Measurements from ENCODE around the gene PAX5.

PAX5 gene

DNA sequence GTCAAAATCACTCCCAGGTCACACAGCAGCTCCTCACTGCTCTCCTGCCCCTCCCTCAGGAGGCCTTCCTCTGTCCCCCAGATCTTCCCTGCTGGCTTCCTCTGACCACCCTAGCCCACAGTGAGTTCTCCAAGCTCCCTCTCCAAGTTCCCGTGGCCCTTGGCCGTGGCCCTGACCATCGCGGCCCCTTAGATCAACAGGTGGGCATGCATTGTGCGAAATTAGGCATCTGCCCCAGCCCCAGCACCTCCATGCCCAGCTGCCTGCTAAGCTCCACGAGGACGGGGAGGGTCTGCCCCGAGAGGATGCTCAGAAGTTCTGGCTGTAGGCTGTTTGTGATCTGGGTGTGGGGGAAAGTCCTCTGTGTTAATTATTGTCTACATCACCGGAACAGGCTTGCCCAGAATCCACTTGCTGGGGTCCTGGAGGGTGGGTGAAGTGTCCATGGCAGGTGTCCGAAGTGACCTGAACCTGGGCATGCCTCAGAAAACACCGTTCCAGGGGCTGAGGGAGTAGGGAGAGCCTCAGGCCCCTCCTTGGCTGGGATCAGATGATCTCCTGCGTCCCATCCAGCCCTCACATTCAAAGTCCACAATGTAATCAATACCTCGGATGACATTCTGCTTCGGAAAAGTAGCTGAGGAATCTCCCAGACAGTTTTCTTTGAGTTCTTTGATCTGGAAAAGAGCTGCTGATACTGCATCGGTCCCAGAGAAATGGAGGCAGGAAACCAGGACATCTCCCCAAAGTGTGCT, 194.8 kb downstream of the PAX5 start:
- DNase-seq (ENCODE audit: low read depth in 4 of 4, low spot score in 1 of 4) = no peak

GRCh38 chr9:36837431-36838405, 196.3 kb downstream of the PAX5 start:
- no peak for DNase-seq (ENCODE audit: low read depth in 4 of 4, low spot score in 1 of 4)

- no peak for DNase-seq (ENCODE audit: low read depth in 4 of 4, low spot score in 1 of 4)
Observed at GRCh38 chr9:36836486-36836885, 197.6 kb downstream of the PAX5 start.

- DNase-seq (ENCODE audit: low read depth in 4 of 4, low spot score in 1 of 4) = no peak
Observed at GRCh38 chr9:36835271-36835996, 198.6 kb downstream of the PAX5 start.

- DNase-seq (ENCODE audit: low read depth in 4 of 4, low spot score in 1 of 4) = no peak
Observed at GRCh38 chr9:36834736-36835135, 199.3 kb downstream of the PAX5 start.

DNA sequence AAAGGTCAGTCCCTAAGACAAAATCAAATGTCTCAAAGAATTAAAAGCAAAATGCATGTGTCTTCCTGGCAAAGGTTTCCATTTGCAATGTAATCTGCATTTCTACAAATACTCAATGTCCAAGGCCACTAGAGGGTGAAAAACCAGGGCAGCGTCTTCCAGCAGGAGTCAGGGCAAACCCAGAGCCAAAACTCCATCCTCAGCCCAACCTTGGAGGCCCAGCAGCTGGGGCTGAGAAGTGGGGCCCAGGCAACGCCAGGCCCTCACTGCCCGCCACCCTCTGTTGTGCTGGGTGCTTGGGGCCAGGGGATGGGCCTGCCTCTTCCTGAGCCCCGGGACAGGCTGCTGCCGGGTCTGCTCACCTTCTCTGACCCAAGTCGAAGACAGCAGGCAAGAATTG, 200.1 kb downstream of the PAX5 start:
- no peak for DNase-seq (ENCODE audit: low read depth in 4 of 4, low spot score in 1 of 4)

DNA sequence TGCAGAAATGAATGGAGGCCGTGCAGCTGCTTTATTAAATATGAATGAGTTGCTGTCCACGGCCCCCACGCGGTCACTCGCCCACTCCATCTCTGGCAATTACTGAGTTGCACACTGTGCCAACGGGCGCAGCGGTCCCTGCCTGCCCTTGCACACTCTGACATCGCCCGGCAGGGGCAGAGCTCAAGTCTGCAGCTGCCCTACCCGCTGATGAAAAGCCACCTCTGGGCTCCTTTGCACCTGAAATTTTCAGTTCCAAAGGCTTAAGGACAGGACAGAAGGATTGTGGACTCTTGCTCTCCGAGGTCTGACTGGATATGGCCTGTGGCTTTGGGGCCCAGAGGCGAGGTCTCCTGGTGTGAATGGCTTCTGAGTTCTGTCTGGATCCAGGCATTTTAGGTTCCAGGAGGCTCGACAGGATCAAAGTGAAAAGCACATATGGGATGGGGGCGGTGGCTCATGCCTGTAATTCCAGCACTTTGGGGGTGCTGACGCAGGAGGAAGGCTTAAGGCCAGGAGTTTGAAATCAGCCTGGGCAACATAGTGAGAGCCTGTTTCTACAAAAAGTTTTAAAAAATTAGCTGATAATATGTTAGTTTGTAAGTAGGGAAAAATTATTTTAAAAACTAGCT, 201.8 kb downstream of the PAX5 start:
- no peak for DNase-seq (ENCODE audit: low read depth in 4 of 4, low spot score in 1 of 4)

DNA sequence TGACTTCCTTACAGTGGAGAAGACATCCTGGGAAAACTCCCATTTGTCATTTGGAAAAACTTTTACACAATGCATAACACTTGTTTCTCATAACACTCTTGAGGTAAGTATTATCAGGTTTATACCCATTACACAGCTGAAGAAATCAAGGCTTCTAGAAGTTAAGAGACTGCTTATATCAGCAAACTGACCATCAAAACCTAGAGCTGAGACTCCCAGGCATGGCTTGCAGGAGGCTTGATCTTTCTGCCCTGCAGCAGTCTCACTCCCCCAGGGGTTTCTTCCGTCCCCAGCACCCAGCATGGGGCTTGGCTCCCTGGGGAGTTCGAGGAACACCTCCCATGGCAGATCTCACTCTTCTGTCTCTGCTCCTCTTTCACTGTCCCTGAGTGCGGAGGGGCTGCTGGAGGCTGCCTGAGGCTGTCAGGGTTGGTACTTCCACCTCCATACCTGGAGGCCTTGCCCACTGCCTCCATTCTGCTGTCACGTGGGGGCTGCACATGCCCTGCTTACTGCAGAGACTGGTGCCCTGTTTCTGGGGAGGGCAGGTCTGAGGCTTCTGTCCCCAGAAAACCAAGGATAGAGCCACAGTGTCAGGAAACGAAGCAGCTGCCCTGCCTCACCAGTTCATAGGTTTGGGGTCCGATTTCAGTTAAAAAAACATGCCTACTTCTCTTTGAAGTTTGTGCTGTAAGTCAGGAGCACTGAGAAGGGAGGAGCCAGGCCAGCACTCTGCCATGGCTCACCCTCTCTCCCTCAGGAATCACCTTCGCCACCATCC, 202.5 kb downstream of the PAX5 start:
- DNase-seq (ENCODE audit: low read depth in 4 of 4, low spot score in 1 of 4) = no peak

DNA sequence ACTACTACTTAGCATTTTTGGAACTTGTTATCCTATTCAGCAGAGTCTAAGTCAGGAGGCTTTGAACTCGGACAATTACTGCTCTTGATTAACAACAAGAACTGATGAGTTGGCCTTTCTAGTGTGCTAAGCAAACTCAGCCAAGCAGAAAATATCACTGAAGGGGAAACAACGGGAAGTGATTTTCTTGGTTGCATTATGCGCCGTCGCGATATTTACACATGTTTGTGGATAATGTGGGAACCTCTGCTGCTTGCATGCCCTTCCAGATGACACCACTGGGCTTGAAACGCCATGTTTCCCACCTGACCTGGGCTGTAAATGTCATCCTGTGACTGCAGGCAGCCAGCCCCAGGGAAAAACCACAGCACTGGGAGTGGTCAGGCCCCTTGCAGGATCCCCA, 205.5 kb downstream of the PAX5 start:
- no peak for DNase-seq (ENCODE audit: low read depth in 4 of 4, low spot score in 1 of 4)

GRCh38 chr9:36827593-36827992, 206.5 kb downstream of the PAX5 start:
- no peak for DNase-seq (ENCODE audit: low read depth in 4 of 4, low spot score in 1 of 4)

DNA sequence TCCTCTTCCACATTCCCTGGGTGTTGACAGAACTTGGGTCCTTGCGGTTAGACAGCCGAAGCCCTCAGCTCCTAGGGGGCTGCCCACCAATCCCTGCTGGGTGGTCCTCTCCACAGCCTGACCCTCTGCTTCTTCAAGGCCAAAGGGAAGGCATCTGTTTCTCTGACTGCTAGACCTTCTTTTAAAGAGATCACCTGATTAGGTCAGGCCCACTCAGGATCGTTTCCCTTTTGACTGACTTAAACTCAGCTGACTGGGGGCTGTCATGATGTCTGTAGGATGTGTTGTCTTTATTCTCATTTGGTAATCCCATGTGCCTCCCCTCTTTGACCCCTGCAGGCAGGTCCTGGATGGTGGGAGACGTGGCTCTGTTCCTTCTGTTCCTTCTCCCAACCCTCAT, 207.5 kb downstream of the PAX5 start:
- no peak for DNase-seq (ENCODE audit: low read depth in 4 of 4, low spot score in 1 of 4)

GRCh38 chr9:36825179-36825578, 208.9 kb downstream of the PAX5 start:
- no peak for DNase-seq (ENCODE audit: low read depth in 4 of 4, low spot score in 1 of 4)

DNA sequence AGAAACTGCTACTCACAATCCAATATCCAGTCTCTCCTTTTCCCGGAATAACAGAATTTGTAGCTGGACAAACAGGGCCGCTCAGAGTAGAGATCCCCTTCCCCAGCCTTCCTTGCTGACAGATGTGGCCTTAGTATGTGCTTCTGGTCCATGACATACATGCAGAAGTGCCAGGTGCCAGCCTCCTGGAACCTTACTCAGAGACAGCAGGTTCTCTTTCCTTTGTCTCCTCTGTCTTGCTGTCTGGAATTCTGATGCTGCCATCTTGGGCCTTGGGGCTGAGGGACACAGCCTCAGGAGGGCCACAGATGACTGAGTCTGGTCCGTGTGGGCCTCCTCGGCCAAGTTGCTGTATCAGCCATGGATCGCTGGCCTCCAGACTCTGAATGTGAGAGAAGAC, 210.1 kb downstream of the PAX5 start:
- no peak for DNase-seq (ENCODE audit: low read depth in 4 of 4, low spot score in 1 of 4)

DNA sequence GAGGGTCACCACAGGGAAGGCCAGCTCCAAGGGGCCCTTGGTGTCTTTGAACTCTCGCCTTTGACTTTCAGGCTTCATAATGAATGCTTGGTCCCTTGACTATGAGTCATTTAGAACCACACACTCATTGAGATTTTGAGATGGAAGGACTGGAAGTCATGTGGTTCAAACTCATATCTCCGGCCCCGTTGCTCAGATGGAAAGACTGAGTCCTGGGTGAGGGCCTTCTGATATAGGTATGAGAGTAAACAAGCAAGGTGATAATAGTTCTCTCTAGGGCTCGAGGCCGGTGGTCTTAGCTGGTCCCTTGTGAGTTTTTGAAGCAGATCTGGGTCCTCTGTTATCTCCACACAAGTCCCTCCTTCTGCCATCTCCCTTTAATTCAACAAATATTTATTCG, 210.6 kb downstream of the PAX5 start:
- no peak for DNase-seq (ENCODE audit: low read depth in 4 of 4, low spot score in 1 of 4)

- no peak for DNase-seq (ENCODE audit: low read depth in 4 of 4, low spot score in 1 of 4)
Observed at GRCh38 chr9:36822201-36822600, 211.9 kb downstream of the PAX5 start.

GRCh38 chr9:36820392-36820861, 213.6 kb downstream of the PAX5 start:
- DNase-seq (ENCODE audit: low read depth in 4 of 4, low spot score in 1 of 4) = no peak

- DNase-seq (ENCODE audit: low read depth in 4 of 4, low spot score in 1 of 4) = no peak
Observed at GRCh38 chr9:36818965-36819870, 214.8 kb downstream of the PAX5 start.

- DNase-seq (ENCODE audit: low read depth in 4 of 4, low spot score in 1 of 4) = no peak
Observed at GRCh38 chr9:36818242-36818938, 215.7 kb downstream of the PAX5 start.

All from stimulated activated CD4-positive, alpha-beta T cell treated with anti-CD3 and anti-CD28 coated beads, Interleukin-1b, Interleukin-23, amount 100 ng/mL, for 24 hours (primary cell).